ENCODE results near the gene HS6ST2.

HS6ST2 gene

DNA sequence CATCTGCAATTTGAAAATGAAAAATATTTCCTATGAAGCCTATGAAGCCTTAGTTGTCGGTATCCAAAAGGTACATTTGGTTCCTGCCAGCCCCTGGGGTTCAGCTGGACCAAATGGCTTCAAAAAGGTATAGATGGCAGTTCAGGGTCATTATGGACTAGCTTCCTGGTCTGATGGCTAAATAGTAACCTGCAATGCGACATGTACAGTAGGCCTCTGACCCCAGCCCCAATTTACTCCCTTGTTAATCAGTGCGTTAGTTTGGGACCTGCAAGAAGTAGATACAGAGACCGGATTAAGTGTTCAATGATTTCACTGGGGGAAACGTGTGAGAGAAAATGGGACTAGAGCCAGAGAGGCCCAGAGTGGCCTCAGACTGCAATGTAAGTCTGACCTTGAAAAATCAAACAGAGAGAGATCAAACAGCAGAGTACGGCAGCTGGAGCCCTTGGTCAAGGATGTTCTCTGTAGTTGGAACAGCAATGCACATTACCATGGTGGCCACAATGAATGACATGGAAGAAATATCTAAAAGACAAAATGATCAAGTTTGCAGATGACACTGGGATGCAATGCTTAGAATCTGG is 354.6 kb downstream of the HS6ST2 start:
- no peak for DNase-seq

DNA sequence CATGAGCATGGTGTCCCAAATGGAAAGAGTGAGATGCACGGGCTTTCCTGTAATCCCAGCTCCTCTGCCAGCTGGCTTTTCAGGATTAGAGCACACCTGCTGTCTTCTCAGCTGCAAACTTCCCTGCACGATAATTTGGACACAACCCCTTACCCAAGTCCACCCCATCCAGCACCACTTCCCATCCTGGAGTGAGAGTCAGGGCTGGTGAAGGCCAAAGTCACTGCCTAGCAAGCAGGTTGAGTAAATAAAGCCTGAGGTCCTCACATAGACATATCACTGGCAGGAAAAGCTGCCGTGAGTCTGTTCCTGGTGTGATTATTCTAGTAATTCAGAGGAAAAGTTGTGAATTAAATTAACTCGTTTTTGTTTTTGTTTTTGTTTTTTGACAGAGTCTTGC is 355.7 kb downstream of the HS6ST2 start:
- DNase-seq = no peak

GRCh38 chrX:132594999-132595398 is 363.4 kb downstream of the HS6ST2 start:
- DNase-seq = no peak

GRCh38 chrX:132594129-132594528 is 364.3 kb downstream of the HS6ST2 start:
- no peak for DNase-seq

DNA sequence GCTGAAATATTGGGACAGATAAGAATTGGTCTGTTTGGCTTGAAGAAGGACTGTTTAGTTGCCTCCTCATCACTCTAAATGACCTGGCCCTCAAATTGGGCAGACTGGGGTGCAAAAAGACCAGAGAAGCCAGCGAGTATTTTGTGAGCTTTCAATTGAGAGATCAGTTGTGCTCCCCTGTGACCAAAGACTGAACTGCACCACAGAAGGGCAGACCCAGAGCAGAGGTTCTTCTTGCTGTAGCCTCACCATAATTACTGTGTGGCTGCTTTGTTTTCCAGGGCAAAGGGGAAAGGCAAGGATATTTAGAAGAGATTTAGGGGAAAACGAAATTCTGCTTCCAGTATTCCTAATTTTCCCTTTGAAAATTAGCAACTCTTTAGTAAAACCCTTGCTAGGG is 365.5 kb downstream of the HS6ST2 start:
- DNase-seq = no peak

- DNase-seq = no peak
Measured at GRCh38 chrX:132591719-132592275, 366.6 kb downstream of the HS6ST2 start.

- no peak for DNase-seq
Measured at GRCh38 chrX:132590350-132591026, 367.9 kb downstream of the HS6ST2 start.

GRCh38 chrX:132584936-132585335 is 373.5 kb downstream of the HS6ST2 start:
- no peak for DNase-seq

GRCh38 chrX:132576939-132577338 is 381.5 kb downstream of the HS6ST2 start:
- no peak for DNase-seq

Measured in stimulated activated CD4-positive, alpha-beta T cell treated with anti-CD3 and anti-CD28 coated beads, Interleukin-2, amount 100 ng/mL, for 24 hours (primary cell).